Measurements from ENCODE around the gene NECAB2.

The NECAB2 gene

GRCh38 chr16:84000989-84001642 is 33.1 kb downstream of the NECAB2 start:
- DNase-seq (ENCODE audit: low spot score): no peak
- no peak for TF ChIP-seq CTCF (IDR thresholded peaks at IDR 0.05; ENCODE audit: extremely low read depth, missing control alignments)

- TF ChIP-seq CTCF (IDR thresholded peaks at IDR 0.05; ENCODE audit: extremely low read depth, missing control alignments): no peak
- no peak for DNase-seq (ENCODE audit: low spot score)
Observed at GRCh38 chr16:84001726-84002125, 33.7 kb downstream of the NECAB2 start.

GRCh38 chr16:84003038-84003437 is 35.0 kb downstream of the NECAB2 start:
- no peak for DNase-seq (ENCODE audit: low spot score)
- no peak for TF ChIP-seq CTCF (IDR thresholded peaks at IDR 0.05; ENCODE audit: extremely low read depth, missing control alignments)

GRCh38 chr16:84004442-84004841 is 36.4 kb downstream of the NECAB2 start:
- no peak for TF ChIP-seq CTCF (IDR thresholded peaks at IDR 0.05; ENCODE audit: extremely low read depth, missing control alignments)
- DNase-seq (ENCODE audit: low spot score): no peak

GRCh38 chr16:84005391-84005790 is 37.3 kb downstream of the NECAB2 start:
- no peak for DNase-seq (ENCODE audit: low spot score)
- TF ChIP-seq CTCF (IDR thresholded peaks at IDR 0.05; ENCODE audit: extremely low read depth, missing control alignments): no peak

GRCh38 chr16:84007520-84007919 is 39.5 kb downstream of the NECAB2 start:
- TF ChIP-seq CTCF (IDR thresholded peaks at IDR 0.05; ENCODE audit: extremely low read depth, missing control alignments): no peak

GRCh38 chr16:84007965-84008364 is 39.9 kb downstream of the NECAB2 start:
- DNase-seq (ENCODE audit: low spot score): no peak
- no peak for TF ChIP-seq CTCF (IDR thresholded peaks at IDR 0.05; ENCODE audit: extremely low read depth, missing control alignments)

More at GRCh38 chr16:84007520-84007919, 39.5 kb downstream of the NECAB2 start:
- DNase-seq (ENCODE audit: low spot score): no peak
